GM19395 (cell line): Measurements from ENCODE around the gene MS4A10.

Source experiments
- ATAC-seq: cut with Tn5 transposase; IDR thresholded peaks from one replicate; pipeline ENCODE4 v1.9.1; 2021; ENCODE audit warnings: mild to moderate bottlenecking, moderate library complexity; ENCODE audit not compliant: unreplicated experiment

The MS4A10 gene

GRCh38 chr11:60785806-60786361, 751 bp downstream of the MS4A10 start:
- ATAC-seq = no peak

GRCh38 chr11:60786811-60787567, 1.9 kb downstream of the MS4A10 start:
- ATAC-seq = no peak

- ATAC-seq = no peak
Measured at GRCh38 chr11:60788401-60789125, 3.4 kb downstream of the MS4A10 start.

GRCh38 chr11:60790726-60791125, 5.6 kb downstream of the MS4A10 start:
- ATAC-seq = no peak

GRCh38 chr11:60791153-60791933, 6.2 kb downstream of the MS4A10 start:
- ATAC-seq = no peak

- no peak for ATAC-seq
Measured at GRCh38 chr11:60792521-60792920, 7.4 kb downstream of the MS4A10 start.

GRCh38 chr11:60795291-60795690, 10.2 kb downstream of the MS4A10 start:
- ATAC-seq = no peak

GRCh38 chr11:60797846-60798630, 12.9 kb downstream of the MS4A10 start:
- ATAC-seq = no peak

GRCh38 chr11:60798631-60799030, 13.5 kb downstream of the MS4A10 start:
- no peak for ATAC-seq

GRCh38 chr11:60801194-60801593, 16.1 kb downstream of the MS4A10 start:
- ATAC-seq = no peak

GRCh38 chr11:60803273-60803936, 18.3 kb downstream of the MS4A10 start:
- ATAC-seq = no peak

- ATAC-seq = no peak
Measured at GRCh38 chr11:60809249-60809648, 24.1 kb downstream of the MS4A10 start.

- ATAC-seq = no peak
Measured at GRCh38 chr11:60809691-60810090, 24.6 kb downstream of the MS4A10 start.

- no peak for ATAC-seq
Measured at GRCh38 chr11:60810151-60810550, 25.0 kb downstream of the MS4A10 start.

GRCh38 chr11:60810569-60810968, 25.4 kb downstream of the MS4A10 start:
- no peak for ATAC-seq

- ATAC-seq = no peak
Measured at GRCh38 chr11:60813324-60813723, 28.2 kb downstream of the MS4A10 start.

- ATAC-seq = no peak
Measured at GRCh38 chr11:60814112-60814511, 29.0 kb downstream of the MS4A10 start.

GRCh38 chr11:60816590-60817157, 31.5 kb downstream of the MS4A10 start:
- no peak for ATAC-seq

GRCh38 chr11:60818057-60818456, 32.9 kb downstream of the MS4A10 start:
- ATAC-seq = no peak
